Stomach (tissue), 9 donors: ENCODE data around the gene FBXW12. TPM values are rescaled to one million over a fixed set of nuclear protein-coding genes. Genes with fewer than 3 reads are reported as not detected.

ENCODE experiments used
- DNase-seq, 2 donors: peaks; one replicate each; pipeline versions ENCODE4 v3.0.0 to v3.0.0-alpha.2; 2013 to 2019
- H3K27ac ChIP-seq, 5 donors: fragments of 200-600 bp in 4 of 5; sonication (generic) in 4 of 5; one replicate each; pipeline ENCODE4 v1.5.1; 2013 to 2019; ENCODE audit warnings: mild to moderate bottlenecking in 1 of 5, moderate library complexity in 1 of 5
- H3K27me3 ChIP-seq, 3 donors: fragments of 200-600 bp; sonication (generic); one replicate each; pipeline ENCODE4 v1.5.1; 2017 to 2019; ENCODE audit warnings: mixed run types in 1 of 3
- H3K36me3 ChIP-seq, 4 donors: fragments of 200-600 bp; sonication (generic); 1 replicate in 3 of 4; 2 replicates in 1 of 4; pipeline ENCODE4 v1.5.1; 2016 to 2019
- H3K4me1 ChIP-seq, 4 donors: fragments of 200-600 bp; sonication (generic); one replicate each; pipeline ENCODE4 v1.5.1; 2016 to 2019
- H3K4me3 ChIP-seq, 4 donors: fragments of 200-600 bp; sonication (generic) in 3 of 4; one replicate each; pipeline ENCODE4 v1.5.1; 2016 to 2019; ENCODE audit warnings: mild to moderate bottlenecking in 1 of 4
- H3K9me3 ChIP-seq, 4 donors: fragments of 200-600 bp; sonication (generic); one replicate each; pipeline ENCODE4 v1.5.1; 2016 to 2019
- CTCF ChIP-seq, 7 experiments: fragments of 450-650 bp in 4 of 7; fragments of 200-600 bp in 3 of 7; sonication (generic) in 3 of 7; IDR thresholded peaks; one replicate each; pipeline ENCODE4 v1.5.1; 2016 to 2019; ENCODE audit warnings: antibody characterized with exemption in 7 of 7, control low read depth in 2 of 7, mild to moderate bottlenecking in 1 of 7
- EP300 ChIP-seq: sonication (generic); formaldehyde crosslinking; IDR thresholded peaks from one replicate; pipeline ENCODE4 v1.6.1; 2017; ENCODE audit warnings: antibody characterized with exemption
- POLR2A ChIP-seq, 4 donors: fragments of 450-650 bp; IDR thresholded peaks; one replicate each; pipeline ENCODE4 v1.6.1; 2016; ENCODE audit warnings: antibody characterized with exemption in 4 of 4, control low read depth in 2 of 4, mild to moderate bottlenecking in 1 of 4, moderate library complexity in 1 of 4
- POLR2AphosphoS5 ChIP-seq, 3 donors: sonication (generic); formaldehyde crosslinking; IDR thresholded peaks; one replicate each; pipeline ENCODE4 v1.6.1; 2016; ENCODE audit warnings: antibody characterized with exemption in 3 of 3
- WGBS, 5 donors: extraction: QIAGEN DNeasy Blood & Tissue Kit in 3 of 5; methylation state at CpG; one replicate each; pipeline versions ENCODE4 v1.1.5 to v1.1.7; 2013 to 2018; 5-methylcytosine and 5-hydroxymethylcytosine counted together
- intact Hi-C: fragments of 100-400 bp; cut with DNase I; formaldehyde crosslinking; loops from one replicate; pipeline ENCODE4 v1.15.1; 2023; ENCODE audit warnings: low total_unique reads
- polyA plus RNA-seq, 3 donors: library from polyadenylated mRNA; stranded (reverse); fragments of 200-250 nt; gene quantifications; one replicate each; pipeline ENCODE4 v1.2.3, GENCODE V29; 2013
- total RNA-seq, 5 donors: library from RNA; depleted of rRNA; stranded (reverse); fragments of >200 nt; gene quantifications; one replicate each; pipeline versions ENCODE4 v1.1.0 to v1.2.3, GENCODE V29; 2014 to 2016
- donor health status: healthy with polysubstance abuse.
- donor health status: Bipolar disorder and iron deficiency.
- donor health status: healthy.

FBXW12 gene
- total and polyA plus RNA-seq, 8 donors, result not detected

DNA sequence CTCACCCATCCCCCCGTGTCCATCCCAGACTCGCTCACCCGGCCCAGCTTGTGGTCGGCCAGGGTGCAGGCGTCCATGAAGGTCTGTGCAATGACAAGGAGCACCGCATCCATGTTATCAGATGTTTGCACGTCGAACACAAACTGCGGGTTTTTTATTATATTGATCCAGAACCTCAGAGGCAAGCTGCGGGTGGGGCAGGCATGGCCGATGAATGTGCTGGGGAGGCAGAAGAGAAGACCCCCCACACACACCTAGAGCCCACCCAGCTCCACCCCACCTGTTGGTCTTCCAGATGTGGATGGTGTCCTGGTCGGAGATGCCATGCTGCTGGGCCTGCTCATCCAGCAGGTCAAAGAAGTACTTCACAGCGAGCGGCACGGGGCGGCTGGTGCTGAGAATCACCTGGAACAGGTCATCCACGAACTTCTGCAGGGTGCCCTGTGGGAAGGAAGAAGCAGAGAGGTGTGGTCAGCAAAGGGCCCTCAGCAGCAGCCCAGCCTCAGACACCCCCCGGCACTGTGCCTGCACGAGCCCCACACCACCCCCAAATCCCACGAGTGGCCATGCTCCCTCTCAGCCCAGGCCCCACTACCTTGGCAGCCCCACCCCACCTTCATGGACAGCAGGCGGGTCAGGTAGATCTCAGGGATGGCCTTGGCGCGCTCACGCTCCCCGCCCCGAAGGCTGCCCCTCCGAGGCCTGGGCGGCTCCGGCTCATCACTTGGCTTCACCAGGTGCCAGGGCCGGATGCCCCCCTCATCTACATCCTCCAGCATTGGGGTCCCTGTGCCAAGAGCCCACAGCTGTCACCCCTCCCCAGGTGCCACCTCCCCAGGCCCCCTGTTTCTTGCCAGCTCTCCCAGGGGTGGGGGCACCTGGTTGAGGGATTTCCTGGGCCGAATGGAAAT lies 37.5 kb downstream of the FBXW12 start:
- no peak overlapping the region for H3K4me3 ChIP-seq

DNA sequence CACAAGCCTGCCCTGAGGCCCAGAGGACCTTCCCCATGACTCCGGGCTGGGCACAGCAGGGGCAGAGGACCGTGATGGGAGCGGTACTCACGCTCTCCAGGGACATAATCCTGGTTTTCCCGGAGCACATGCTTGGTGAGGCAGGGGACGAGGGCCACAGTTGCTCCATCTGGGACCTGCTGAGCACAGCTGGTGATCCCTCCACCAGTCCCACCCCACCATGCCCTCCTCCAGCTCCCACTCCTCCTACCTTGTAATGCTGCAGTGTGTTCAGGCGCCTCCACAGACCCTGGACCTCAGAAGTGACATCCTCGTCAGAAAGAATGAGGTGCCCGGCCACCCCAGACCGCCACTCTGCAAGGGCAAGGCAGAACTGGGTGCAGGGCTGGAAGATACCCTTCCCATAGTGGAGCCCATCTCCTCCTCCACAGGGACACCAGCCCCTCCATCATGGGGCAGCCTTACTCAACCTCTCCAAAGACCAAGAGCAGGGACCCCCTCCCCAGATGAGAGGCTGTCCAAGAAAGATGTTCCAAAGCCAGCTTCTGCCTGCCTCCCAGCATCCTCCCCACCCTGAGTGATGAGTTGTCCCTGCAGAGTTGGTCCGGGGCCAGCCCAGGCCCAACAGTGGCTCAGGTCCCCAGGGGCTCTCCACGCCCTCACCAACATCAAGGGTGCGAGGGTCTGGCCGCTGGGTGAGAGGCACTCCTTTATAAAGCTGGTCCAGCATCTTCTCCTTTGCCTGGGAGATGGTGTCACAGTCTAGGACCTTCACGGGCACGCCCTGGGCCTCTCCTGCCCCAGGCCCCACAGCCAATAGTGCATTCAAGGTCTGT lies 38.4 kb downstream of the FBXW12 start:
- H3K27me3 ChIP-seq, result no peaks in the 10 kb centered on the region
- peaks cover 0 to 8% (median 0%) of the 10 kb centered on the region in 4 donors for H3K4me1 ChIP-seq
- H3K9me3 ChIP-seq, result no peaks in the 10 kb centered on the region
- intact Hi-C loops, result loop anchor here (10.0 kb wide), 1 partner anchor 136 kb away; no protein-coding TSS in a partner anchor
- H3K27ac ChIP-seq, result no peak overlapping the region
- no peak overlapping the region for H3K4me3 ChIP-seq
- TF ChIP-seq POLR2AphosphoS5 (IDR thresholded peaks at IDR 0.05) (no peak), CTCF (IDR thresholded peaks at IDR 0.05) (no peak), POLR2A (IDR thresholded peaks at IDR 0.05) (no peak), EP300 (no peak)
- H3K36me3 ChIP-seq, result peaks cover 88 to 100% (median 100%) of the 10 kb centered on the region in 4 donors
- WGBS, 5 donors, result 94 to 99% (median 96%) methylated on average over 12 to 16 of the region's 16 CpGs
- peak in 1 of 2 donors; percentile 0 for DNase-seq

More for the DNA sequence above, 37.5 kb downstream of the FBXW12 start:
- no peak overlapping the region for H3K27ac ChIP-seq
- WGBS, 5 donors, result 88 to 91% (median 89%) methylated on average over 27 to 31 of the region's 31 CpGs
- no peaks in the 10 kb centered on the region for H3K9me3 ChIP-seq
- peak in 1 of 2 donors; percentile 3 for DNase-seq
- no peak for TF ChIP-seq EP300
- TF ChIP-seq POLR2A (IDR thresholded peaks at IDR 0.05), result no peak
- TF ChIP-seq CTCF (IDR thresholded peaks at IDR 0.05), result no peak
- no peak for TF ChIP-seq POLR2AphosphoS5 (IDR thresholded peaks at IDR 0.05)
- H3K36me3 ChIP-seq, result peaks cover 82 to 100% (median 100%) of the 10 kb centered on the region in 4 donors
- intact Hi-C loops, result loop anchor here (10.0 kb wide), 1 partner anchor 135 kb away; no protein-coding TSS in a partner anchor
- H3K4me1 ChIP-seq, result peaks cover 0 to 5% (median 0%) of the 10 kb centered on the region in 4 donors
- no peaks in the 10 kb centered on the region for H3K27me3 ChIP-seq

DNA sequence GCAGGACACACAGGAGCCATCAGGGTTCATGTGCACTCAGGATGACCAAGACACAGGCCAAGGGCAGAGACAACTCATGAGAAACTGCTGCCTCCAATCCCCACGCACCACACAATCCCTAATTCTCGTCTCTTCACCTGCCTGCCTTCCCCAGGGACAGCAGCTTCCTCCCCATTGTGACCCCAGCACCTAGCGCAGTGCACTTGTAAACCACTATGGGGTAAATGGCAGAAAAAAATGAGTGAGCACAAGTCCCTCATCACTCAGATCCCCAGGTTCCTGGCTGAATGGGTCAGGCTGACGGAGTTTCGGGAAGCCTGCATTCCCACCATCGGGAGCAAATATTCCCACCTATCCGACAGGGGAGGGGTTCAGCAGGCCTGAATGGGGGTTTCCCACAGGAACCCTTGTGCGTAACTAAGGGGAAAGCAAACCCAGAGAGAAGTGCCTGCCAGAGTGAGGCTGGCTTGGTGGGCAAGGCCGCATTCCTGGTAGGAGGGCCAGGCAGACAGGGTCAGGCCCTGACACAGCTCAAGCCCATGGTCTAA lies 39.1 kb downstream of the FBXW12 start:
- peaks cover 86 to 100% (median 100%) of the 10 kb centered on the region in 4 donors for H3K36me3 ChIP-seq
- DNase-seq, result no peak
- H3K4me3 ChIP-seq, result no peak overlapping the region
- H3K27ac ChIP-seq, result no peak overlapping the region
- WGBS, 5 donors, result 93 to 96% (median 93%) methylated on average over 9 of the region's 9 CpGs
- no peaks in the 10 kb centered on the region for H3K9me3 ChIP-seq
- TF ChIP-seq EP300, result no peak
- no peak for TF ChIP-seq CTCF (IDR thresholded peaks at IDR 0.05)
- no peak for TF ChIP-seq POLR2AphosphoS5 (IDR thresholded peaks at IDR 0.05)
- TF ChIP-seq POLR2A (IDR thresholded peaks at IDR 0.05), result no peak
- no peaks in the 10 kb centered on the region for H3K27me3 ChIP-seq
- peaks cover 0 to 8% (median 0%) of the 10 kb centered on the region in 4 donors for H3K4me1 ChIP-seq
- intact Hi-C loops, result loop anchor here (10.0 kb wide), 1 partner anchor 136 kb away; no protein-coding TSS in a partner anchor
